Measurements from ENCODE around the gene KCNIP3.

KCNIP3 gene

DNA sequence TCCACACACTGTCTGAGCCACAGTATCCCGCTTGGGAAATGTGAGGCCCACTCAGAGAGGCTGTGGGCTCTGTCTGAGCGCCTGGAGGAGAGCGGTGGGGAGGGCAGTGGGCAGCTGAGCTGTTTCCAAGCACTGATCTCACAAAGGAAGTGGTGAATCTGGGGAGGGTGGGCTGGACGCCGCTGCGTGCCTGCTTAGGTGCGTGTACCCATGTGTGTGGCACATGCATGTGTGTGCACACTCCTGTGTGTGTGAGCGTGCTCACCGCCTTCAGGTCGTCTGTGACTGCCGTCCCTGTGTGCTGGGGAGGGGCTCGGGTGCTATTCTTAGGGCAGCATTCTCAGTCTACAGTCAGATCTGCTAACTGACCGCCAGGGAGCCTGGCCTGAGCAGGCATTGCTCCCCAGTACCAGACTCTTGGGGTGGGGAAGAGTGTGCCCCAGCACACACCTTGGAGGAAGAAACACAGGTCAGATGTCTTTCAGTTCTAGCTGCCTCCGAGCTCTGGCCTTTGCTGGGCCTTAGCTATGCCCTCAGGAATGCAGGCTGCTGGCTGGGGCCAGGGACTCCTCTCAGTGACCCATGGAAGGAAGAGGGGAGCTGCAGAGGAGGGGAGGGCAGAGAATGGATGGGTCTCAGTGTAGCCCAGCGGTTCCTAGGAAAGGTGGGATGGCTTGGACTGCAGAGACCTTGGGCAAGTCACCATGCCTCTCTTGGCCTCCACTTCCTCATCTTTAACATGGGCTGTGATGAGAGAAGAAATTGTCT is 31.4 kb downstream of the KCNIP3 start:
- no peak for DNase-seq (ENCODE audit: extremely low read depth, low read depth)
- TF ChIP-seq, protein P1, sequence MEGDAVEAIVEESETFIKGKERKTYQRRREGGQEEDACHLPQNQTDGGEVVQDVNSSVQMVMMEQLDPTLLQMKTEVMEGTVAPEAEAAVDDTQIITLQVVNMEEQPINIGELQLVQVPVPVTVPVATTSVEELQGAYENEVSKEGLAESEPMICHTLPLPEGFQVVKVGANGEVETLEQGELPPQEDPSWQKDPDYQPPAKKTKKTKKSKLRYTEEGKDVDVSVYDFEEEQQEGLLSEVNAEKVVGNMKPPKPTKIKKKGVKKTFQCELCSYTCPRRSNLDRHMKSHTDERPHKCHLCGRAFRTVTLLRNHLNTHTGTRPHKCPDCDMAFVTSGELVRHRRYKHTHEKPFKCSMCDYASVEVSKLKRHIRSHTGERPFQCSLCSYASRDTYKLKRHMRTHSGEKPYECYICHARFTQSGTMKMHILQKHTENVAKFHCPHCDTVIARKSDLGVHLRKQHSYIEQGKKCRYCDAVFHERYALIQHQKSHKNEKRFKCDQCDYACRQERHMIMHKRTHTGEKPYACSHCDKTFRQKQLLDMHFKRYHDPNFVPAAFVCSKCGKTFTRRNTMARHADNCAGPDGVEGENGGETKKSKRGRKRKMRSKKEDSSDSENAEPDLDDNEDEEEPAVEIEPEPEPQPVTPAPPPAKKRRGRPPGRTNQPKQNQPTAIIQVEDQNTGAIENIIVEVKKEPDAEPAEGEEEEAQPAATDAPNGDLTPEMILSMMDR (IDR thresholded peaks at IDR 0.05; ENCODE audit: low read depth, low read length, missing control alignments), result no peak
- no peak overlapping the region for H3K4me3 ChIP-seq (replicated peaks; ENCODE audit: low read depth, low read length)

DNA sequence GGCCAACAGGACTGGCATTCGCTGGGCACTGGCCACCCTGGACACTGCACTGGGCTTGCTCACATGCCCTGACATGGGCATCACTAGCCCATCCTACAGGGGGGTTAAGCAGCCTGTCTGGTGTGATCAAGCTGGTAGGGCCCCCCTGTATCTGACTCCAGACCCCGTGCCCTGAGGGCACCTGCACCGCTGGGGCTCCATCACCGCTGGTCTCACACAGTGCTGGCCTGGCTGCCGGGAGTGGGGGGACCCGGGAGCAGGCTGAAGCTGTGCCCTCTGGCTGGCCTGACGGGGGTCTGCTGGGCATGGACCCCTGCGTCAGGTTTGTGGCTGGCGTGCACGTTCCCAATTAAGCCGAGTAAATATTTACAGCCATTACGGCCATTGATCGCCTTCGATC is 32.3 kb downstream of the KCNIP3 start:
- TF ChIP-seq, protein P1 (IDR thresholded peaks at IDR 0.05; ENCODE audit: low read depth, low read length, missing control alignments), result no peak
- no peak for DNase-seq (ENCODE audit: extremely low read depth, low read depth)

DNA sequence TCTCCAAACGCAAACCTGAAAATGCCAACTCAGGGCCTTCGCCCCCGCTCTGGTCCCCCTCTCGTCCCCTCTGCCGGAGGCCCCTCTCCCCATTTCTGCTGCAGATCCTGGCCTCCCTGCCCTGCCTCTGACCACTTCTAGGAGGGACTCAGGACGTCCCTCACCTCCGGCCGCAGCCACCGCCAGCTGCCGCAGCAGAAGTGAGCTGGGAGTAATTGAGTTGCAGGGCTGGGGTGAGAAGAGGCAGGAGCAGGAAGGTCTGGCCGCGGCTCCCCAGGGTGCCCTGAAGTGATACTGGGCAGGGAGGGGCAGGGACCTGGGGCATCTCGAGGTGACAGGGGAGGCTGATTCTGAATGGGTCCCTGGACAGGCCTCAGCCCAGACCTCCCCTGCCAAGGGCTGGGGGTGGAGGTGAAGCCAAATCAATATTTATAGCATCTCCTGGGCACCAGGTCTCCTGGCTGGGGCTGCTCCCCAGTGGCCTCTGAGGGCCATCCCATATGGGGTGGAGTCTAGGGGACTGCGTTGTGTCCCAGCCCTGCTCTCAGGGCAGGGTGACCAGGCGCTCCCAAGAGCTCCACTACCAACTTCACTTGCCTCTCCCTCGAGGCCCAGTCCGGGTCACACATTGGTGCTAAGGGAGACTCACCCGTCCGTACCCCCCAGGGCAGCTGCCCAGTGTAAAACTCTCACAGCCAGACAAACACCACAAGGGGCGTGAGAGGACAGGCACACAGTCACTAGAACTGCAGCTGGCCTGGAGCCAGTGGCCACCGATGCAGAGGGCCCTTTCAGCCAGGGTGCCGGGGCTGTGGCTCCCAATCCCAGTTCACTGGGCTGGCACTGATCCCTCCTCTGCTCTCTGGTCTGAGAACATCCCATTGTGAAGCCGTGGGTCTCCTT is 33.0 kb downstream of the KCNIP3 start:
- no peak overlapping the region for H3K4me3 ChIP-seq (replicated peaks; ENCODE audit: low read depth, low read length)
- no peak for DNase-seq (ENCODE audit: extremely low read depth, low read depth)
- TF ChIP-seq, protein P1 (IDR thresholded peaks at IDR 0.05; ENCODE audit: low read depth, low read length, missing control alignments), result no peak

More for the DNA sequence above, 32.3 kb downstream of the KCNIP3 start:
- no peak overlapping the region for H3K4me3 ChIP-seq (replicated peaks; ENCODE audit: low read depth, low read length)

DNA sequence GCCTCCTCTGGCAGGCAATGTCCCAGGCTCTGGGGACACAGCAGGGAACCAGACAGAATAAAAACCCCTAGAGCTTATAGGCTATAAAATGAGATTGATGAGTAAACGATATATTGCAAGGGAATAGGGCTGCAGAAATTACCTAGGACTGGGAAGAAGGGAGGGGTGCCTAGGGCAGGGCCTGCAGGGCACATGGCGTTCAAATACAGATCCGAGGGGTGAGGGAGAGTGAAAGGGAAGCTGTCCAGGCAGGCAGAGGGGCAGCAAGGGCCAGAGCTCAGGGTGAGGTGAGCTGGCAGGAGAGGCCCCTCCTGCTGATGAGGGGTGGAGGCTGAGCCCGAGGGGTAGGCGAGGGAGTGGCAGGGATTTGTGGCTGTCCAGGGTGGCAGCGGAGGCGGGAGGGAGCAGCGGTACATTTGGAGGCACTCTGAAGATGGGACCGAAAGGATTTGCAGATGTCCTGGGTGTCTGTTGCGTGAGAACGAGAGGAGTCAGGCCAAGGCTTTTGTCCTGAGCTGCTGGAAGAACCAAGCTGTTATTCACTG is 33.7 kb downstream of the KCNIP3 start:
- no peak for DNase-seq (ENCODE audit: extremely low read depth, low read depth)
- H3K4me3 ChIP-seq (replicated peaks; ENCODE audit: low read depth, low read length), result no peak overlapping the region
- TF ChIP-seq, protein P1 (IDR thresholded peaks at IDR 0.05; ENCODE audit: low read depth, low read length, missing control alignments), result no peak

DNA sequence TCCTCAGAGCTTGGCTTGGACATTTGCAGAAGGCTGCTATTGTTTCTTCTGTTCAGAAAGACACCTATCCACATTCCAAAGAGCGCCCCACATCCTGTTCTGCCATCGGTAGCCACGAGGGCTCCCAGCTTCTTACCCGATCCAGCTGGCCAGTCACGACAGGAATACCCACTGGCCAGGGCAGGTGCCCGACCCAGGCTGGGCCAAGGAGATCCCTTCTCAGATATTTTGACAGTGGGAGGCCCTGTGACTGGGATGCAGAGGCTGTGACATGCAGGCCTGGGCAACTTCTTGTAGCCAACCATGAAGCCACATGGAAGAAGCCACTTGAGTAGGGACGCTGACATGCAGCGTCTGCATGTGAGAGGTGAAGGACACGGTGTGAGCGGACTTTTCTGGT is 34.5 kb downstream of the KCNIP3 start:
- DNase-seq (ENCODE audit: extremely low read depth, low read depth), result no peak
- TF ChIP-seq, protein P1 (IDR thresholded peaks at IDR 0.05; ENCODE audit: low read depth, low read length, missing control alignments), result no peak
- H3K4me3 ChIP-seq (replicated peaks; ENCODE audit: low read depth, low read length), result no peak overlapping the region

DNA sequence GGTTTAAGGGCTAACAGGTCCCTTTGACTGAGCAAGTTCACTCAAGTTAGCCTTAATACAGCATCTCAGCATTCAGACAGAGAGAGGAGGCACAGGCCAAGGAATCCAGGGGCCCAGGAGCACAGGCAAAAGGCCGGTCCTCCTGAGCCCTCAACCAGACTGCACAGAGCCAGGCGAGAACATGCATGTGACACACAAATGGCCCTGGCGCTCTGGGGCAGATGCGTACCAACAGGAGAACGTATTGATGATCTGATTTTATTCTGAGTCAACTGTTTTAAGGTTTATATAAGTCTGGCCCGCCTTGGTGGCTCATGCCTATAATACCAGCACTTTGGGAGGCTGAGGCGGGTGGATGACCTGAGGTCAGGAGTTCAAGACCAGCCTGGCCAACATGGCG is 34.9 kb downstream of the KCNIP3 start:
- no peak for DNase-seq (ENCODE audit: extremely low read depth, low read depth)
- no peak overlapping the region for H3K4me3 ChIP-seq (replicated peaks; ENCODE audit: low read depth, low read length)
- TF ChIP-seq, protein P1 (IDR thresholded peaks at IDR 0.05; ENCODE audit: low read depth, low read length, missing control alignments), result no peak
